ENCODE results near the gene COPS3.

GRCh38 chr17:17203173-17203730, 77.8 kb downstream of the COPS3 start:
- TF ChIP-seq CTCF (IDR thresholded peaks at IDR 0.05 in 2 of 3, conservative IDR thresholded peaks at IDR 0.05 in 1 of 3; ENCODE audit: insufficient read depth in 2 of 3, low read depth in 1 of 3, low read length in 3 of 3) (no peak), EGR1 (conservative IDR thresholded peaks at IDR 0.05) (no peak), ADNP (tag; IDR thresholded peaks at IDR 0.05) (no peak), DMBX1 (CRISPR knock-in tag; IDR thresholded peaks at IDR 0.05; ENCODE audit: borderline replicate concordance) (no peak), BDP1 (IDR thresholded peaks at IDR 0.05; ENCODE audit: insufficient read depth, insufficient read length) (no peak), CEBPG (CRISPR knock-in tag; IDR thresholded peaks at IDR 0.05) (no peak), CEBPG (tag; conservative IDR thresholded peaks at IDR 0.05 in 1 of 2, IDR thresholded peaks at IDR 0.05 in 1 of 2) (no peak), FOXA3 (CRISPR knock-in tag; conservative IDR thresholded peaks at IDR 0.05 in 1 of 2, IDR thresholded peaks at IDR 0.05 in 1 of 2) (no peak)

Data from K562 (cell line).